ENCODE results near the gene PARN.
"Not testable (repeated sequence)": the region's sequence is repeated elsewhere in the genome, so short reads cannot be mapped to it uniquely, and the experiment has no call there.

The PARN gene

DNA sequence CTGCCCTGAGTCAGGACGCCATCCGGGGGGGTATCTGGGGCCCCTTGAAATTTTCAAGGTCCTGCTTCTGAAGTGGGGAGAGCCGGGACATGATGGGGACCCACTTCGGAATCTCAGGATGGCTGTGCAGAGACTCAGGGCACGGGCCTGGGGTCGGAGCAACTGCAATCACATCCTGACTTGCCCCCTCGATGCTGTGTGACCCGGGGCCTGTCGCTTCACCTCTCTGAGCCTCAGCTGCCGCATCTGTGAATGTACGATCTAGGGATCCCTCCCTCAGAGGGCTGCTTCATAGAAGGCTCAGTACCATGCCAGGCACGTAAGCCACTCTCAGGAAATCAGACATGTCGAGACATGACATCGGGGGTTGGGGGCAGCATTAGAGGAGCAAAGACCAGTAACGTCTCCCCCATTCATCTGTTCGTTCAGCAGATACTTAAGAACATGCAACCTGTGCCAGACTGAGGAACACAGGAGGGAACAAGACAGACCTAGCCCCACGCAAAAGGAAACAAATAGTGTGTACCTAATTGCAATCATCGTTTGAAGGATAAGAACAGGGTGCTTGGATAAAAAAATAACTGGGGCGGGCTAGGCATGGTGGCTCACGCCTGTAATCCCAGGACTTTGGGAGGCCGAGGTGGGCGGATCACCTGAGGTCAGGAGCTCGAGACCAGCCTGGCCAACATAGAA lies 229.6 kb downstream of the PARN start:
- no peak for DNase-seq (ENCODE audit: low read depth)
- no peak overlapping the region for H3K4me3 ChIP-seq (ENCODE audit: low read length)
- no peak for TF ChIP-seq CTCF (conservative IDR thresholded peaks at IDR 0.05; ENCODE audit: low read length)

DNA sequence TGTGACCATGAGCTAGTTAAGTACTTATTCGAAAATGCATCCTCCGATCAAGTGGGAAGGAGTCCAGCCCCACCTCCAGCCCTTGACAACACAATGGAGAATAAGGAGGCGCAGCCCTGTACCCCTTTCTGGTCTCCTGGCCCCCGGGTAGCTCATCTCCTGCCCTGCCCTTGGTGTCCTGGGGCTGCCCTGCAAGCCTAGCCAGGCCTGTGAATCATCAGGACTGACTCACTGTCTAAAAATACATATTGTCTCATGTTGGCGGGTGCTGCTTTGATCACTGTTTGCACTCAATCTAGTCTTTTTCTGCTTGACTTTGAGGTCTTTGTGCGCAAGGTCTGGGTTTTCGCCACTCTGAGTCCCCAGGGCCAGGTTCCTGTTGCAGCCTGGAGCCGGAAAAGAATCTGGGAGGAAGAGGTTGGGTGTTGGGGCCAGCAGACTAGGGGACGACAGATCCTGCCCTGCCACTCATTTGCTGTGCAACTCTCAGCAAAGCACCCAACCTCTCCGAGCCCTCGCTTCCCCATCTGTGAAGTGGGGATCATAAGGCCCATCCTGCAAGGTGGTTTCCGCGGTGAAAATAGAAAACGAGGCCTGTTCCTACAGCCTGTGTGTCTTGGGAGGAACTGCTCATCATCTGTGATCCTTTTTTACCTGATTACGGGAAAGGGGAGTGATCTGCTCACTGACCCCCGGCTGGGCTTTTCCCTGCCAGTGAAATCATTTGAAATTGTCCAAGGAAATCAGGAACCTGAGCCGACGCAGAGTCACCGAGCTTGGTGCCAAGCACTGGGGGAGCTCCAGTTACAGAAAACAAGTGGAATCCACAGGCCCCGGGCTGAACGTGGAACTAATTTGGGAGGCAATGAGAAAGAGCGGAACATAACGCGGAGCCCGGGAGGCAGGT lies 230.4 kb downstream of the PARN start:
- H3K4me3 ChIP-seq (ENCODE audit: low read length) = peak overlapping the region; percentile 34
- no peak for TF ChIP-seq CTCF (conservative IDR thresholded peaks at IDR 0.05; ENCODE audit: low read length)
- peak; percentile 78 for DNase-seq (ENCODE audit: low read depth)

GRCh38 chr16:14398014-14398717 lies 231.9 kb downstream of the PARN start:
- TF ChIP-seq CTCF (conservative IDR thresholded peaks at IDR 0.05; ENCODE audit: low read length) = no peak
- H3K4me3 ChIP-seq (ENCODE audit: low read length) = no peak overlapping the region
- DNase-seq (ENCODE audit: low read depth) = no peak

DNA sequence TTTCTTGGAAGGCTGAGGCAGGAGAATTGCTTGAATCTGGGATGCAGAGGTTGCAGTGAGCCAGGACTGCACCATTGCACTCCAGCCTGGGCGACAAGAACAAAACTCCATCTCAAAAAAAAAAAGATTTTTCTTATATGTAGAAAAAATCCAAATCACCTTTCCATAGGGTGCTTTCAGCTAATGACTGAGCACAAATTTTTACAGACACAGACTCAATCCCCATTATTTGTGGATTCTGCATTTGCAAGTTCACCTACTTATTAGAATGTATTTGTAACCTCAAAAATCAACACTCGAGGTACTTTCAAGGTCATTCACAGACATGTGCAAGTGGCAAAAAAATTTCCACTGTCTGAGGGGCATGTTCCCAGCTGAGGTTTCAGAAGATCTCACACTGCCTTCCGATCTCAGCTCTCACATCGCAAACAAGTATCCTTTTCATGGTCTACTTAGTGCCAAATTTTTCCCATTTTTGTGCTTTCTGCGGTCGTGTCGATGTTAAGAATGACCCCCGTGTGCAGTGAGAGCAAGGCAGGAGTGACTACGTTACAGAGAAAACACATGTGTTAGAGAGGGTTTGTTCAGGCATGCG lies 234.3 kb downstream of the PARN start:
- not testable (repeated sequence) for H3K4me3 ChIP-seq (ENCODE audit: low read length)
- peak; percentile 82 for DNase-seq (ENCODE audit: low read depth)

DNA sequence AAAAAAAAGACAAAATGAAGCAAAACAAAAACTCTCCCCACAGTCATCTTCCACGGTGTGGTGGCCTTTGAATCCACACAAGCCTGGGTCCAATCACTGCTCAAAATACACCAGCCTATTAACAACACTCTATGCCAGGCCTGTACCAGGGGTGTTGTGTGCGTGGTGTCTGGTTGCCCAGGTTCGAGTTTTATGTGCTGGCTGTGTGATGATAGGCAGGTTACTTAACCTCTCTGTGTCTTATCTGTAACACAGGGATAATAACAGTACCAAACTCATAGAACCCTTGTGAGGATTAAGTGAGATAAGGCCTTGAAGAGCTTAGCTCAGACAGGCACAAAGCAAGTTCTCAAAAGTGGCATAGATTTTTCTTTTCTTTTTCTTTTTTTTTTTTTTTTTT lies 235.2 kb downstream of the PARN start:
- no peak for TF ChIP-seq CTCF (conservative IDR thresholded peaks at IDR 0.05; ENCODE audit: low read length)
- no peak for DNase-seq (ENCODE audit: low read depth)
- no peak overlapping the region for H3K4me3 ChIP-seq (ENCODE audit: low read length)

DNA sequence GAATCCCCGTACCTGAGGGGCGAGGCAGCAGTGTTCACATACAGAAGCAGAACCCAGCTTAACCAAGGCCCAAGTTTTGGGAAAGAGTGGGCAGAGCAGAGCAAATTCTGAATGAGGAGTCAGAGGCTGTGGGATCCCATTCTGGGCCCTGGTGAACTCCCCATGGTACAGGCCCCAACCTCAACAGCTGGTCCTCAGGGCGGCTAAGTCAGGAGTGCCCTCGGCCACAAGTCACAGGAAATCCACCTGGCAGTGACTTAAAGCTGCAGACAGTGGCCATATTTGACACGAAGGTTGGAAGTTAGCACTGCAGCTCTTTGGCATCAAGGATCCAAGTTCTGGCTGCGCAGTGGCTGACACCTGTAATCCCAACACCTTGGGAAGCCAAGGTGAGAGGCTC lies 237.1 kb downstream of the PARN start:
- no peak for TF ChIP-seq CTCF (conservative IDR thresholded peaks at IDR 0.05; ENCODE audit: low read length)
- no peak for DNase-seq (ENCODE audit: low read depth)
- H3K4me3 ChIP-seq (ENCODE audit: low read length) = no peak overlapping the region

DNA sequence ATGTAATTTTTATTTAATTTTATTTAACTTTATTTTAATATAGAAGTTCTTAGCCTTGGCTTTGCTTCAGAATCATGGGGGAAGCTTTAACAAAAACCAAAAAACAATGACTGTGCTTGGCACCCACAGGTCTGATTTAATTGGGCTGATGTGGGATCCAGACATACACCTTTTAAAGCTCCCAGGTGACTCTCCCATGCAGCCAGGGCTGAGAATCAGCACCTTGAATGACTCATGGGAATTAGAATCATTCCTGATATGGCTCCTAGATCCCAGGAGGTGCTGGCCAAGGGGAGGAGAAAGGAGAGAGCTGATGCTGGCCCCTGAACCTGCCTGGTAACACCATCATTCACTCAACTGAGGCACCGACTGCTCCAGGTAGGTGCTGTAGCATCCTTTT lies 240.7 kb downstream of the PARN start:
- DNase-seq (ENCODE audit: low read depth) = no peak
- no peak for TF ChIP-seq CTCF (conservative IDR thresholded peaks at IDR 0.05; ENCODE audit: low read length)
- H3K4me3 ChIP-seq (ENCODE audit: low read length) = no peak overlapping the region

Measured in AG10803 (cell line).